Caco-2 (cell line): ENCODE data around the gene TBC1D10B. TPM values are rescaled to one million over a fixed set of nuclear protein-coding genes. Genes with fewer than 3 reads are reported as not detected.
A peak's percentile ranks its signal among the peaks of the same experiment; 100 is the strongest.

ENCODE experiments used
- BruUV-seq: library from RNA; stranded (reverse); fragments of 400-500 nt; replicated peaks from 2 replicates; lab custom pipeline; 2021; lab: Mats Ljungman, UMichigan
- CTCF ChIA-PET: fragments of 300-600 bp; sonication (Branson Sonifier 250); formaldehyde crosslinking; loops from one replicate; lab custom pipeline; 2022; ENCODE audit warnings: antibody characterized with exemption; lab: Charles Lee
- POLR2A ChIA-PET: fragments of 300-600 bp; sonication (Branson Sonifier 250); formaldehyde crosslinking; loops from one replicate; lab custom pipeline; 2022; ENCODE audit warnings: antibody characterized with exemption; lab: Charles Lee
- DNase-seq, 2 experiments: peaks; one replicate each; pipeline versions ENCODE4 v3.0.0 to v3.0.0-alpha.2; 2020 to 2022
- H3K27me3 ChIP-seq: replicated peaks from 2 replicates; pipeline ENCODE4 v1.6.0; 2011; ENCODE audit warnings: low read length; ENCODE audit not compliant: control insufficient read depth, insufficient read depth
- H3K36me3 ChIP-seq: 2 replicates; pipeline ENCODE4 v1.5.1; 2011; ENCODE audit warnings: low read length; ENCODE audit not compliant: control insufficient read depth, insufficient read depth
- H3K4me1 ChIP-seq: fragments of 250-450 bp; sonication (Bioruptor Pico); 2 replicates; pipeline ENCODE4 v1.5.1; 2020; ENCODE audit warnings: mild to moderate bottlenecking
- H3K4me3 ChIP-seq: 2 replicates; pipeline ENCODE4 v1.5.1; 2011; ENCODE audit warnings: low read depth, mild to moderate bottlenecking, control low read depth, low read length
- H3K9me3 ChIP-seq: fragments of 250-450 bp; sonication (Bioruptor Pico); 2 replicates; pipeline ENCODE4 v1.5.1; 2020; ENCODE audit warnings: mild to moderate bottlenecking, moderate library complexity
- H3K27ac Mint-ChIP-seq: one replicate; pipeline ENCODE4 v1.8.0; 2022; ENCODE audit warnings: mixed read lengths; ENCODE audit not compliant: unreplicated experiment
- H3K27me3 Mint-ChIP-seq: one replicate; pipeline ENCODE4 v1.8.0; 2022; ENCODE audit warnings: mixed read lengths; ENCODE audit not compliant: insufficient read depth, unreplicated experiment
- H3K36me3 Mint-ChIP-seq: one replicate; pipeline ENCODE4 v1.8.0; 2022; ENCODE audit warnings: mild to moderate bottlenecking, mixed read lengths; ENCODE audit not compliant: insufficient read depth, unreplicated experiment
- H3K4me1 Mint-ChIP-seq: one replicate; pipeline ENCODE4 v1.8.0; 2022; ENCODE audit warnings: low read depth, mixed read lengths; ENCODE audit not compliant: unreplicated experiment
- H3K4me3 Mint-ChIP-seq: one replicate; pipeline ENCODE4 v1.8.0; 2022; ENCODE audit warnings: mild to moderate bottlenecking, moderate library complexity, mixed read lengths; ENCODE audit not compliant: unreplicated experiment
- H3K9me3 Mint-ChIP-seq: one replicate; pipeline ENCODE4 v1.8.0; 2022; ENCODE audit warnings: mixed read lengths; ENCODE audit not compliant: unreplicated experiment
- intact Hi-C: fragments of 100-400 bp; cut with micrococcal nuclease; formaldehyde crosslinking; loops from one replicate; pipeline ENCODE4 v1.10.0; 2022; ENCODE audit not compliant: unreplicated experiment
- total RNA-seq: library from RNA; stranded (reverse); gene quantifications from 2 replicates; pipeline ENCODE4 v1.2.3, GENCODE V29; 2022
- TF ChIP-seq, protein P1 (sequence below), 2 experiments: fragments of 200-600 bp in 1 of 2; IDR thresholded peaks; 1 replicate in 1 of 2; 2 replicates in 1 of 2; pipeline versions ENCODE4 v1.5.1 to v1.8.0; 2011 to 2022; ENCODE audit warnings: antibody characterized with exemption in 1 of 2, control low read depth in 1 of 2, inconsistent platforms in 1 of 2, low read depth in 1 of 2, low read length in 1 of 2, mild to moderate bottlenecking in 1 of 2, moderate library complexity in 1 of 2; ENCODE audit not compliant: insufficient read depth in 1 of 2, severe bottlenecking in 1 of 2, unreplicated experiment in 1 of 2

The TBC1D10B gene
- total RNA-seq, 1 experiment from 2014 or later: 36.9 TPM

DNA sequence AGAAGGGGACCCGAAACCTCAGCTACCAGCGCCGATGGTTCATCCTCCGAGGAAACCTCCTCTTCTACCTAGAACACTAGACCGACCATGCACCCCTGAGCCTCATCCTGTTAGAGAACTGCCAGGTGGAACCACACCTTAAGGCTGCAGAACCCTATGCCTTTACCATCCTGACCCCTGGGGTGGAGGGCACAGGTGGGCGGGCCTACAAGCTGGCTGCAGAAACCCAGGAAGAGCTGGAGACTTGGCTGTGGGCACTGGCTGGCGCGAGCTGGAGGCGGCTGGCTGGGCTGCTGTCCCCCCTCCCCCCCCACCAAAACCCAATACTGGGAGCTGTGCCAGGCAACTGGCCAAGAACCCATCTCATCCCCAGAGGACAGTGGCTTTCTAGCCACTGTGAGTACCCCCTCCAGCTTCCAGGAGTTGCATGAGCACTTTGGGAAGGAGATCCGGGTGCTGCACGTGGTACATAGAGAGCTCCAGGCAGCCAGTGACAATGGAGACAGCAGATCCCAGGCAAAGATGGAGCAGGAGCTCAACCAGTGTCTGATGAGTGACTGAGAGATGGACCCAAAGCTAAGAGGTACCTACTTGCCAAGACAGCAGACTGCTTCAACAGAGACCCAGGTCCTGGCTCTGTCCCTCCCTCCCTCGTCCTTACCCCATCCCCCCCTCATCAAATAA is 13.8 kb downstream of the TBC1D10B start:
- Histone ChIP-seq H3K4me1 (peaks cover 5% of the 10 kb centered on the region; the same call in 1 of the 2 replicates), H3K4me3 (peak overlapping the region; percentile 51), H3K27me3 (no peaks in the 10 kb centered on the region), H3K9me3 (no peaks in the 10 kb centered on the region), H3K36me3 (peaks cover 4% of the 10 kb centered on the region)
- no peak for DNase-seq
- CTCF ChIA-PET: interaction anchor here (0.5 to 1.1 kb wide), 3 partner anchors 14 to 505 kb away, joined by 3 to 4 read pairs (median 3); partner anchors contain the start of gene TBC1D10B
- Mint-ChIP-seq H3K36me3 (peaks cover 63% of the 10 kb centered on the region), H3K27ac (peak overlapping the region; percentile 99), H3K27me3 (no peaks in the 10 kb centered on the region), H3K9me3 (no peaks in the 10 kb centered on the region), H3K4me1 (peaks cover 28% of the 10 kb centered on the region), H3K4me3 (peak overlapping the region; percentile 94)
- intact Hi-C loops: loop anchor here (5.0 kb wide), 1 partner anchor 51 kb away; the partner anchor contains the start of gene ZNF771
- BruUV-seq: no TSS peak
- TF ChIP-seq, protein P1, sequence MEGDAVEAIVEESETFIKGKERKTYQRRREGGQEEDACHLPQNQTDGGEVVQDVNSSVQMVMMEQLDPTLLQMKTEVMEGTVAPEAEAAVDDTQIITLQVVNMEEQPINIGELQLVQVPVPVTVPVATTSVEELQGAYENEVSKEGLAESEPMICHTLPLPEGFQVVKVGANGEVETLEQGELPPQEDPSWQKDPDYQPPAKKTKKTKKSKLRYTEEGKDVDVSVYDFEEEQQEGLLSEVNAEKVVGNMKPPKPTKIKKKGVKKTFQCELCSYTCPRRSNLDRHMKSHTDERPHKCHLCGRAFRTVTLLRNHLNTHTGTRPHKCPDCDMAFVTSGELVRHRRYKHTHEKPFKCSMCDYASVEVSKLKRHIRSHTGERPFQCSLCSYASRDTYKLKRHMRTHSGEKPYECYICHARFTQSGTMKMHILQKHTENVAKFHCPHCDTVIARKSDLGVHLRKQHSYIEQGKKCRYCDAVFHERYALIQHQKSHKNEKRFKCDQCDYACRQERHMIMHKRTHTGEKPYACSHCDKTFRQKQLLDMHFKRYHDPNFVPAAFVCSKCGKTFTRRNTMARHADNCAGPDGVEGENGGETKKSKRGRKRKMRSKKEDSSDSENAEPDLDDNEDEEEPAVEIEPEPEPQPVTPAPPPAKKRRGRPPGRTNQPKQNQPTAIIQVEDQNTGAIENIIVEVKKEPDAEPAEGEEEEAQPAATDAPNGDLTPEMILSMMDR (IDR thresholded peaks at IDR 0.05; ENCODE audit: insufficient read depth in 1 of 2, low read depth in 1 of 2, low read length in 1 of 2, severe bottlenecking in 1 of 2, unreplicated experiment in 1 of 2): no peak
- POLR2A ChIA-PET: interaction anchor here (1.1 to 1.3 kb wide), 2 partner anchors 12 to 14 kb away, joined by 4 to 5 read pairs; no protein-coding TSS in a partner anchor

DNA sequence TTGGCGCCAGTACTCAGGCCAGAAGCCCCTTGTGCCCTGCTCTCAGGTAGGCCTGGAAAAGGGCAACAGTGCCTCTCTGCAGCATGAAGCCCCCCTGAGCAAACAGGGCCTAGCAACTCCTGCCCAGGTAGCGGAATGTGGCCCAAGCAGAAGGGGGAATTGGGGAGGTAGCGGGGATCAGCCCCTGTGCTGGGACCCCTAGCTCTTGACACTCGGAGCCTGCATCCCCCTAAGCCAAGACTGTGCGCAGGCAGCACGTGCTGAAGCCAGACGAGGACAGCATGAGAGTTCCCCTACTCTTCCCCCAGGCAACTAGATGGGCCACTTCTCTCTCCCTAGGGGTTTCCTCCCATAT is 14.4 kb downstream of the TBC1D10B start:
- H3K9me3 Mint-ChIP-seq: no peaks in the 10 kb centered on the region
- no peak for DNase-seq
- peaks cover 22% of the 10 kb centered on the region for H3K4me1 Mint-ChIP-seq
- peak overlapping the region; percentile 94 for H3K4me3 Mint-ChIP-seq
- H3K36me3 Mint-ChIP-seq: peaks cover 65% of the 10 kb centered on the region
- H3K27me3 Mint-ChIP-seq: no peaks in the 10 kb centered on the region
- Histone ChIP-seq H3K9me3 (no peaks in the 10 kb centered on the region), H3K4me1 (peaks cover 5% of the 10 kb centered on the region; the same call in 1 of the 2 replicates), H3K36me3 (peaks cover 4% of the 10 kb centered on the region), H3K27me3 (no peaks in the 10 kb centered on the region), H3K4me3 (peak overlapping the region; percentile 51)
- intact Hi-C loops: loop anchor here (1.0 to 5.0 kb wide), 3 partner anchors 21 to 265 kb away; partner anchors contain the start of genes TBX6 and ZNF771
- CTCF ChIA-PET: interaction anchor here (1.0 to 1.8 kb wide), 5 partner anchors 15 to 74 kb away, joined by 3 to 8 read pairs (median 3); partner anchors contain the start of genes DCTPP1 and ZNF48
- TF ChIP-seq, protein P1 (IDR thresholded peaks at IDR 0.05; ENCODE audit: insufficient read depth in 1 of 2, low read depth in 1 of 2, low read length in 1 of 2, severe bottlenecking in 1 of 2, unreplicated experiment in 1 of 2): no peak
- POLR2A ChIA-PET: interaction anchor here (1.0 to 2.3 kb wide), 2 partner anchors 15 to 21 kb away, joined by 4 to 30 read pairs; partner anchors contain the start of gene TBC1D10B
- BruUV-seq: no TSS peak
- peak overlapping the region; percentile 99 for H3K27ac Mint-ChIP-seq
